ENCODE results near the gene TCF7L2. TPM values are rescaled to one million over a fixed set of nuclear protein-coding genes. Genes with fewer than 3 reads are reported as not detected.

TCF7L2 gene
- total RNA-seq, 2 experiments from 2014 or later = 0.45 to 1.4 TPM

- CTCF ChIA-PET = no interaction called here
Measured at GRCh38 chr10:112963835-112964234, 13.8 kb downstream of the TCF7L2 start.

GRCh38 chr10:112964482-112964881 lies 14.4 kb downstream of the TCF7L2 start:
- Mint-ChIP-seq H3K9me3 (ENCODE audit: low read depth) (no peaks in the 10 kb centered on the region), H3K4me1 (no peaks in the 10 kb centered on the region), H3K27me3 (peaks cover 58% of the 10 kb centered on the region), H3K36me3 (no peaks in the 10 kb centered on the region), H3K4me3 (no peak overlapping the region), H3K27ac (no peak overlapping the region)
- ATAC-seq = no peak
- no peak for DNase-seq
- CTCF ChIA-PET = no interaction called here

More at GRCh38 chr10:112963835-112964234, 13.8 kb downstream of the TCF7L2 start:
- Mint-ChIP-seq H3K9me3 (ENCODE audit: low read depth) (no peaks in the 10 kb centered on the region), H3K4me3 (no peak overlapping the region), H3K36me3 (no peaks in the 10 kb centered on the region), H3K4me1 (no peaks in the 10 kb centered on the region), H3K27ac (no peak overlapping the region), H3K27me3 (peaks cover 58% of the 10 kb centered on the region)
- ATAC-seq (no peak), DNase-seq (no peak)

- no peak overlapping the region for H3K27ac Mint-ChIP-seq
- H3K27me3 Mint-ChIP-seq = peaks cover 59% of the 10 kb centered on the region
- CTCF ChIA-PET = interaction anchor here (0.9 kb wide), 1 partner anchor 88 kb away, joined by 3 read pairs; no protein-coding TSS in a partner anchor
- H3K9me3 Mint-ChIP-seq (ENCODE audit: low read depth) = no peaks in the 10 kb centered on the region
- no peaks in the 10 kb centered on the region for H3K4me1 Mint-ChIP-seq
- no peak for ATAC-seq
- DNase-seq = no peak
- no peaks in the 10 kb centered on the region for H3K36me3 Mint-ChIP-seq
- H3K4me3 Mint-ChIP-seq = no peak overlapping the region
Measured at GRCh38 chr10:112966194-112966855, 16.3 kb downstream of the TCF7L2 start.

- H3K27me3 Mint-ChIP-seq = peaks cover 56% of the 10 kb centered on the region
- ATAC-seq (no peak), DNase-seq (no peak)
- CTCF ChIA-PET = interaction anchor here (0.7 kb wide), 1 partner anchor 211 kb away, joined by 3 read pairs; no protein-coding TSS in a partner anchor
- H3K9me3 Mint-ChIP-seq (ENCODE audit: low read depth) = no peaks in the 10 kb centered on the region
- H3K4me3 Mint-ChIP-seq = no peak overlapping the region
- no peaks in the 10 kb centered on the region for H3K36me3 Mint-ChIP-seq
- no peaks in the 10 kb centered on the region for H3K4me1 Mint-ChIP-seq
- no peak overlapping the region for H3K27ac Mint-ChIP-seq
Measured at GRCh38 chr10:112967200-112967599, 17.2 kb downstream of the TCF7L2 start.

- no peak for DNase-seq
- ATAC-seq = no peak
- Mint-ChIP-seq H3K4me3 (no peak overlapping the region), H3K27ac (no peak overlapping the region), H3K36me3 (no peaks in the 10 kb centered on the region), H3K4me1 (no peaks in the 10 kb centered on the region), H3K9me3 (ENCODE audit: low read depth) (no peaks in the 10 kb centered on the region), H3K27me3 (peaks cover 60% of the 10 kb centered on the region)
- CTCF ChIA-PET = no interaction called here
Measured at GRCh38 chr10:112969131-112969530, 19.1 kb downstream of the TCF7L2 start.

GRCh38 chr10:112969542-112969941 lies 19.5 kb downstream of the TCF7L2 start:
- Mint-ChIP-seq H3K27me3 (peaks cover 56% of the 10 kb centered on the region), H3K4me1 (no peaks in the 10 kb centered on the region), H3K4me3 (no peak overlapping the region), H3K27ac (no peak overlapping the region), H3K36me3 (no peaks in the 10 kb centered on the region), H3K9me3 (ENCODE audit: low read depth) (no peaks in the 10 kb centered on the region)
- CTCF ChIA-PET = no interaction called here
- no peak for ATAC-seq
- no peak for DNase-seq

GRCh38 chr10:112970021-112970420 lies 20.0 kb downstream of the TCF7L2 start:
- no peak overlapping the region for H3K4me3 Mint-ChIP-seq
- no peaks in the 10 kb centered on the region for H3K4me1 Mint-ChIP-seq
- CTCF ChIA-PET = no interaction called here
- H3K36me3 Mint-ChIP-seq = no peaks in the 10 kb centered on the region
- H3K27me3 Mint-ChIP-seq = peaks cover 53% of the 10 kb centered on the region
- no peaks in the 10 kb centered on the region for H3K9me3 Mint-ChIP-seq (ENCODE audit: low read depth)
- no peak for ATAC-seq
- H3K27ac Mint-ChIP-seq = no peak overlapping the region
- no peak for DNase-seq

GRCh38 chr10:112972606-112973005 lies 22.6 kb downstream of the TCF7L2 start:
- Mint-ChIP-seq H3K4me3 (no peak overlapping the region), H3K27me3 (peaks cover 62% of the 10 kb centered on the region), H3K27ac (no peak overlapping the region), H3K4me1 (no peaks in the 10 kb centered on the region), H3K9me3 (ENCODE audit: low read depth) (no peaks in the 10 kb centered on the region), H3K36me3 (no peaks in the 10 kb centered on the region)
- ATAC-seq (no peak), DNase-seq (no peak)
- CTCF ChIA-PET = no interaction called here

- DNase-seq (no peak), ATAC-seq (no peak)
- peaks cover 66% of the 10 kb centered on the region for H3K27me3 Mint-ChIP-seq
- H3K4me1 Mint-ChIP-seq = no peaks in the 10 kb centered on the region
- H3K4me3 Mint-ChIP-seq = no peak overlapping the region
- CTCF ChIA-PET = no interaction called here
- no peak overlapping the region for H3K27ac Mint-ChIP-seq
- H3K9me3 Mint-ChIP-seq (ENCODE audit: low read depth) = no peaks in the 10 kb centered on the region
- H3K36me3 Mint-ChIP-seq = no peaks in the 10 kb centered on the region
Measured at GRCh38 chr10:112973046-112973445, 23.0 kb downstream of the TCF7L2 start.

GRCh38 chr10:112973805-112974204 lies 23.8 kb downstream of the TCF7L2 start:
- Mint-ChIP-seq H3K4me1 (no peaks in the 10 kb centered on the region), H3K36me3 (no peaks in the 10 kb centered on the region), H3K27ac (no peak overlapping the region), H3K9me3 (ENCODE audit: low read depth) (no peaks in the 10 kb centered on the region), H3K4me3 (no peak overlapping the region), H3K27me3 (peaks cover 70% of the 10 kb centered on the region)
- CTCF ChIA-PET = no interaction called here
- ATAC-seq = no peak
- no peak for DNase-seq

GRCh38 chr10:112977426-112977898 lies 27.4 kb downstream of the TCF7L2 start:
- H3K4me3 Mint-ChIP-seq = no peak overlapping the region
- no peak for ATAC-seq

GRCh38 chr10:112979927-112980326 lies 29.9 kb downstream of the TCF7L2 start:
- Mint-ChIP-seq H3K27me3 (peaks cover 87% of the 10 kb centered on the region), H3K9me3 (ENCODE audit: low read depth) (no peaks in the 10 kb centered on the region), H3K27ac (no peak overlapping the region), H3K4me1 (peaks cover 10% of the 10 kb centered on the region), H3K36me3 (no peaks in the 10 kb centered on the region), H3K4me3 (no peak overlapping the region)
- no peak for ATAC-seq
- DNase-seq = no peak
- CTCF ChIA-PET = no interaction called here

More at GRCh38 chr10:112977426-112977898, 27.4 kb downstream of the TCF7L2 start:
- Mint-ChIP-seq H3K9me3 (ENCODE audit: low read depth) (no peaks in the 10 kb centered on the region), H3K27me3 (peaks cover 75% of the 10 kb centered on the region), H3K27ac (no peak overlapping the region), H3K4me1 (peaks cover 10% of the 10 kb centered on the region), H3K36me3 (no peaks in the 10 kb centered on the region)
- no peak for DNase-seq
- CTCF ChIA-PET = no interaction called here

- H3K27me3 Mint-ChIP-seq = peaks cover 90% of the 10 kb centered on the region
- no peak overlapping the region for H3K4me3 Mint-ChIP-seq
- DNase-seq = no peak
- peaks cover 15% of the 10 kb centered on the region for H3K4me1 Mint-ChIP-seq
- H3K36me3 Mint-ChIP-seq = no peaks in the 10 kb centered on the region
- CTCF ChIA-PET = no interaction called here
- no peak overlapping the region for H3K27ac Mint-ChIP-seq
- ATAC-seq = no peak
- no peaks in the 10 kb centered on the region for H3K9me3 Mint-ChIP-seq (ENCODE audit: low read depth)
Measured at GRCh38 chr10:112980937-112981336, 30.9 kb downstream of the TCF7L2 start.

GRCh38 chr10:112981553-112981952 lies 31.5 kb downstream of the TCF7L2 start:
- peak; percentile 36 for ATAC-seq
- peaks cover 22% of the 10 kb centered on the region for H3K4me1 Mint-ChIP-seq
- no peaks in the 10 kb centered on the region for H3K36me3 Mint-ChIP-seq
- H3K9me3 Mint-ChIP-seq (ENCODE audit: low read depth) = no peaks in the 10 kb centered on the region
- peak; percentile 69 for DNase-seq
- no peak overlapping the region for H3K4me3 Mint-ChIP-seq
- CTCF ChIA-PET = no interaction called here
- peaks cover 90% of the 10 kb centered on the region for H3K27me3 Mint-ChIP-seq
- no peak overlapping the region for H3K27ac Mint-ChIP-seq

All from activated CD8-positive, alpha-beta memory T cell treated with anti-CD3 and anti-CD28 coated beads, Interleukin-2, amount 10 ng/mL, durations not matched to agents 7 days and 5 days (primary cell).